Activated T-cell treated with anti-CD3 and anti-CD28 coated beads, Interleukin-2, amount 50 U/mL, for 1 hour (primary cell): ENCODE results near the gene THEM5.
"Not testable (repeated sequence)": the region's sequence is repeated elsewhere in the genome, so short reads cannot be mapped to it uniquely, and the experiment has no call there.

Experiments used
- DNase-seq: peaks from one replicate; pipeline ENCODE4 v3.0.0-alpha.2; 2020

The THEM5 gene

DNA sequence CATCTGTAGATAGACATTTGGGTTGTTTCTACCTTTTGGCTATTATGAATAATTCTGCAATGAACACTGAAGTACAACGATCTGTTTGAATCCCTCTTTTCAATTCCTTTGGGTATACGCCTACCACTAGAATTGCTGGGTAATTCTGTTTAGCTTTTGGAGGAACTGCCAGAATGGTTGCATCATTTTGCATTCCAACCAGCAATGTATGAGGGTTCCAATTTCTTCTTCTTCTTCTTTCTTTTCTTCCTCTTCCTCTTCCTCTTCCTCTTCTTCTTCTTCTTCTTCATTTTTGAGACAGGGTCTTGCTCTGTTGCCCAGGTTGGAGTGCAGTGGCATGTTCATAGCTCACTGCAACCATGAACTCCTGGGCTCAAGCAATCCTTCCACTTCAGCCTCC, 13.8 kb upstream of the THEM5 start:
- DNase-seq, result no peak

- no peak for DNase-seq
These were observed 10.9 kb upstream of the THEM5 start for GRCh38 chr1:151864411-151864810.

DNA sequence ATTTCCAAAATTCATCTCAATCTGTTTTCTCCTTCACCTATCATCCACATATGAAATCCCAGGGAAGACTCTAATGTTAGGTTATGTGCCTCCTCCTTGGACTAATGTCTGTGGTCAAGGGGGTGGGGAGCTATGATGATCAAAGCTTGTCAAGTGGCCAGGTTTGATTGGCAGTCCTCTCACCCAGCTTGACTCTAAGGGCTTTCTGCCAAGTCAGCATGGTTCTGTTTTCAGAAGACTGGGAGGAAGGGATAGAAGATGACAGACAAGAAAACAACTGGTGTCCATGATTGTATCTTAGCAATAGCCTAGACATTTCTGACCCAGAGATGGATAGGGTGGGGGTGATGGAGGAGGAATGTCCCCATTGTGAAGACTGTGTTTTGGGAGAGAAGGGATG, 9.1 kb upstream of the THEM5 start:
- no peak for DNase-seq

DNA sequence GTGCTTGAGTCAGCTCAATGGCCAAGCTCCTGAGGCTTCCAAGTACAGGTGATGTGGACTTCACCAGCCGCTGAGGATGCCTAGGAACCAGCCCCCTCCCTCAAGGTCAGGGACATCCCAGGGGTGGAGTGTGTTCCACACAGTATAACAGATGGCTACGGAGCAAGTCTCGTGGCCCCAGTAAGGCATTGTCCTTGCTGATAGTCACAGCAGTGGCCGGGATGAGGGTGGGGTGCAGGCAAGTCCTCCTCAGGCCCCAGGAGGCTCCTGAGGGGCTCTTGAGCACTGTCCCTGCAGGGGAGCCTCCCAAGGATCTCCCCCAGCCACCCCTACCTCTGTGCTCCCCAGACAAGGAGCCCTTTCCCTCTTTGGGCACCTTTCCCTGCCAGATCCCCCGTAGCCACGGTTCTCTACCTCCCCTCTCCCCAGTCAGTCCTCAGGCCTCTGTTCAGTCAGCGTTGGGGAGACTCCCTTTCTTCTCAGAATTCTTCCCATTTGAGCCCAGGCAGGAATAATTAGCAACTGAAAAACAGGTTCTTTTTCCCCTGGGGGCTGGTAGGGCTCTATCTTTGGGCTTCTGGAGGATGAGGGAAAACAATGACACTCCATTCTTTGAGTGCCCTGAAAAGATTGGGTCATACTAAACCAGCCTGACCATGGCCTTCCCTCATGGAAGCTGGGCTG, 7.1 kb upstream of the THEM5 start:
- DNase-seq, result no peak

- DNase-seq, result no peak
These were observed 6.4 kb upstream of the THEM5 start for GRCh38 chr1:151859891-151860293.

DNA sequence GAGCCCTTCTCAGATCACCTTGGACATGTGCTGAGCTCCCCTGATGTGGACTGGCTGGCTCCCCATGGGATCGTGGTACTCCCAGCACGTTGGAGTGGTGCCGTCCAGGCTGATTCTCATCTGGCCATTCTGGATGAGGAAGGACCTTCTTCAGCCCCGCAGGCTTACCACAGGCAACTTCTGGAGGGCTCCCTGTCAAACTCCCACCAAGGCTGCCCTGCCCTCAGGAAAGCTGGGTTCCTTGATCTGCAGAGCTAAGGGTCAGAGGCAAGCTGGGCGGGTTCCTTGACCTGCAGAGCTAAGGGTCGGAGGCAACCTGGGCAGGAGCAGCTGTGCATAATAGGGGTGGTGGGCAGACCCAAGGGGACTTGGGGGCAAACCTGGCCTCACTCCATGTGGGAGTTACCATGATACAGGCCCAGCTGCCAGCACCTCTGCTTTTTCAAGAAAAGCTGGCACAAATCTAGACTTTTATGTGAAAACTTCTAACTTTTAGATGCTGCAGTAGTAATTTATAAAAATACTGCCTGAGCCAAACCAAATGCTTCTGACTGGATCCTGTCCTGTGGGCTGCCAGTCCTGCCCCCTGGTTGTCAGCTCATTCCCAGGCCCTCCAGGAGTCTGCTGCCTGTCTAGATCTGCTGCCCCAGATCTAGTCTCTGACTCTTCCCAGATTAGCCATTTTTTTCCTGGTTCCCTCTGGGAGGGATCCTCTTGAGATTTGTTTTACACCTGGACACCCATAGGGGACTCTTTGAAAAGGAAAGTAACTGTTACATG, 5.6 kb upstream of the THEM5 start:
- no peak for DNase-seq

DNA sequence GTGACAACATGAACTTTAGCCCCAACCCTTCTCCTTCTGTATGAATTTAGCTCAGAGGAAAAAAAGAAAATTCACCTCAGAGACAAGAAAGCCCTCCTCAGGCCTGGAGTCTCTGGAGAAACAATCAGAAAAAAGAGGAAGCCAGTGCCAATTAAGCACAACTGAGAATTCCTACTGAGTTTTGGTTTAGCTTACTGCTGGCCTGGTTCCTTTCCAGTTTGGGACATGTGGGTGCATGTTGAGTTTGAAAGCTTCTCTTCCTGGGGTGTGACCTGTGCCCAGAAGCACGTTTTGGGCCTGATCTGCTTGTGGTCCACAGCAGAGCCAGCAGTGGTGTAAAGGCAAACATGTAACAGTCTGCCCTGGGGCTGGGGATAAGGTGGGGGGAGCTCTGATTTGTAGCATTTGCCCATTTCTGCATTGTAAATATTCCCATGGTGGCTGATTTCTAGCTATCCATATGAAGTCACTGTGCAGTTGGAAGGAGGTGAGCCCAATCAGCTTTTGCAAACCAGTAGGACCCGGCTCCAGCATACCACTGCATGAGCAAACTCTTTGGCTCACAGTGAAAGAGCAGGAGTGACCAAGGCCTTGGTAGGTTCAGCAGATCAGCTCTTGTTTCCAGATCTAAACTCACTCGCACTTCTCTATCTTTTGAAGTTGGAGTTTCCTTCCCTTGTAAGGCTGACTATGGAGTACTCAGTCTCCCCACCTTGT, 4.7 kb upstream of the THEM5 start:
- no peak for DNase-seq

GRCh38 chr1:151855933-151856332, 2.4 kb upstream of the THEM5 start:
- DNase-seq, result no peak

DNA sequence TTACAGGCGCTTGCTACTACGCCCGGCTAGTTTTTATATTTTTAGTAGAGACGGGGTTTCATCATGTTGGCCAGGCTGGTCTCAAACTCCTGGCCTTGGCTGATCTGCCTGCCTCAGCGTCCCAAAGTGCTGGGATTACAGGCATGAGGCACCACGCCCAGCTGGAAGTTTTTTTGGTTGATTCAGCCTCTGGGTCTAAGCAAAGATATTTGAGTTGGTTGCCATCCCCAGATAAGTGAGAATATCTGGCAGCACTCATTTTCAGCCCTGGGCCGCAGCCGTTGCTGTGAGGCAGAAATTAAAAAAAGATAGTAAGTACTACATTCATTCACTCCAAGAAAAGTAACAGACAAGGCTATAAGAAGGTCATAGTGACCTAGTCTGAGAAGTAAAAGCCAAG, 2.0 kb upstream of the THEM5 start:
- not testable (repeated sequence) for DNase-seq

GRCh38 chr1:151854658-151855057, 1.1 kb upstream of the THEM5 start:
- DNase-seq, result no peak

DNA sequence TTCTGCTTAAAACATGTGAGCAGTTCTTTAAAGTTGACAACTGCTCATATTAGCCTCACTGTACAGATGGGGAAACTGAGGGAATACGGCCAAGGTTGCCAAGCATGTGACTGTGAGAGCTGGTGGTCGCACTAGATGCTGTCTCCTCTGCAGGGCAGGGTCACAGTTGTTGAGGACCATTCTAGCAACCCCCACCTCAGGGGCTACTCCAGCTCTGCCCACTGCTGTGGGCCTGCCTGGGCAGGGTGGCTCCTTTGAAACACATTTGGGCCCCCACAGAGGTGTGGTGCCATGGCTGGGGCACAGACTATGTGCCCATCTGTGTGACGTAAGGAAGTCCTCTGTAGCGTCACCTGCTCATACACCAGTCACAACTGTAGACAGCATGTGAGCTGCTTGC, 779 bp downstream of the THEM5 start:
- DNase-seq, result no peak

DNA sequence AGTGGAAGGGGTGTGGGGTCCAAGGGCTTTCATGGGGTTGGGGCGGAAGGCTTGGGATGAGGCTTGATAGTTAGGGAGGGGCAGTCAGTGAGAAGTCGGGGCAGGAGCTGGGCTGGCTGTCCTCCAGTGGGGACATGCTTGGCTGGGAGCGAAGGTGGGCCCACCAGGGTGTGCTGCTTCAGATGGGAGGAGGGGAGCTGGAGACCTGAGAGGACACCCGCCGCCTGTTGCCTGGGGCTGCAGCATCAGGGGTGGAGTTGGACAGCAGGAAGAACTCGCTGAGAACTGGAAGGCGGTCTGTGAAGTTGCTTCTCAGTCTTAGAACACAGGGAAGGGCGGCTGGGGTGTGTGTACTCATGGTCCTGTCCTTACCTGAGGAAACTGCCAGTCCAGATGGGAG, 1.6 kb downstream of the THEM5 start:
- no peak for DNase-seq

DNA sequence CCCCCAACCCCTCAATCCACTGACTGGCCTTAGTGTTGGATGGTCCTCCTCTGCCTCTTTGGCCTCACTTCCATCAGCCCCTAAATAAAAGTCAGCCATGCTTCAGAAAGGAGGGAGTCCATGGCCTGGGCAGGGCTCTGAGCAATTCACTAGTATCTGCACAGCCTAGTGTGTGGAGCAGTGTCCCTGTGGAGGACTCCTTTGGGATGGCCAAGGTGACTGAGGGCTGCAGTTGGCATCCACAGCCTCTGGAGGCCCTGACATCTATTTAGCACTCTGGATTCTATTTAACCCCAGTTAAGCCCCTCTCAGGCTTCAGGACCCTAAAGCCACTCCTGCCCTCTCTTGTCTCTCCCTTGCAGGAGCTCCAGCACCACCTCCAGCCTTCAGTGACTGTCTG, 3.6 kb downstream of the THEM5 start:
- DNase-seq, result no peak

GRCh38 chr1:151849126-151849525, 4.4 kb downstream of the THEM5 start:
- no peak for DNase-seq

GRCh38 chr1:151847867-151848596, 5.5 kb downstream of the THEM5 start:
- DNase-seq, result no peak

GRCh38 chr1:151846686-151847237, 6.8 kb downstream of the THEM5 start:
- no peak for DNase-seq

GRCh38 chr1:151846062-151846568, 7.4 kb downstream of the THEM5 start:
- no peak for DNase-seq

DNA sequence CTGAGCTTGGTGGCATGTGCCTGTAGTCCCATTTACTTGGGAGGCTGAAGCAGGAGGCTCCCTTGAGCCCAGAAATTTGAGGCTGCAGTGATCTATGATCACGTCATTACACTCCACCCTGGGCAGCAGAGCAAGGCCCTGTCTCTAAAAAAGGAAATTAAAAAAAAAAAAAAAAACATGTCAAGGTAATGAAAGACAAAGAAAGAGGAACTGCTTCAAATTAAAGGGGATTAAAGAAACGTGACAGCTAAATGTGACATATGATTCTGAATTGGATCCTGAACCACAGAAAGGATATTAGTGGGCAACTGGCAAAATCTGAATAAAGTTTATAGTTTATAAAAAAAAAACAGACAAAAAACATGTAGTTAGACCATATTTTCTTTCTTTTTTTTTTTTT, 10.1 kb downstream of the THEM5 start:
- DNase-seq, result no peak

- DNase-seq, result no peak
These were observed 12.4 kb downstream of the THEM5 start for GRCh38 chr1:151841141-151841540.

- no peak for DNase-seq
These were observed 13.1 kb downstream of the THEM5 start for GRCh38 chr1:151840421-151840820.

- peak; percentile 72 for DNase-seq
These were observed 13.8 kb downstream of the THEM5 start, which contains the start of gene C2CD4D for GRCh38 chr1:151839457-151840403. TSS of gene C2CD4D (minus strand) at chr1:151839820. CDS start at chr1:151838989, 831 bp downstream.

- no peak for DNase-seq
These were observed 14.5 kb downstream of the THEM5 start for GRCh38 chr1:151839082-151839412.
